GM18526 (cell line): ENCODE measurements around the gene WDFY4.

ENCODE experiments used
- POLR2A ChIP-seq: IDR thresholded peaks from 3 replicates; pipeline ENCODE4 v1.6.1; 2011; ENCODE audit not compliant: insufficient read length; ENCODE audit errors: extremely low read depth

The WDFY4 gene

GRCh38 chr10:48763403-48763965 is 78.8 kb downstream of the WDFY4 start:
- TF ChIP-seq POLR2A: no peak

- TF ChIP-seq POLR2A: no peak
Measured at GRCh38 chr10:48764486-48764885, 79.8 kb downstream of the WDFY4 start.

- TF ChIP-seq POLR2A: no peak
Measured at GRCh38 chr10:48765039-48765438, 80.4 kb downstream of the WDFY4 start.

- no peak for TF ChIP-seq POLR2A
Measured at GRCh38 chr10:48765527-48765926, 80.9 kb downstream of the WDFY4 start.

- TF ChIP-seq POLR2A: no peak
Measured at GRCh38 chr10:48767373-48768143, 82.9 kb downstream of the WDFY4 start.

- TF ChIP-seq POLR2A: no peak
Measured at GRCh38 chr10:48768144-48768766, 83.6 kb downstream of the WDFY4 start.

- no peak for TF ChIP-seq POLR2A
Measured at GRCh38 chr10:48768926-48769325, 84.3 kb downstream of the WDFY4 start.

GRCh38 chr10:48769706-48770435 is 85.2 kb downstream of the WDFY4 start:
- TF ChIP-seq POLR2A: no peak

- TF ChIP-seq POLR2A: no peak
Measured at GRCh38 chr10:48770561-48771089, 86.0 kb downstream of the WDFY4 start.

GRCh38 chr10:48771234-48771633 is 86.6 kb downstream of the WDFY4 start:
- no peak for TF ChIP-seq POLR2A

- no peak for TF ChIP-seq POLR2A
Measured at GRCh38 chr10:48772059-48772458, 87.4 kb downstream of the WDFY4 start.

- TF ChIP-seq POLR2A: no peak
Measured at GRCh38 chr10:48773580-48773979, 88.9 kb downstream of the WDFY4 start.

- TF ChIP-seq POLR2A: no peak
Measured at GRCh38 chr10:48774416-48775205, 89.9 kb downstream of the WDFY4 start.

GRCh38 chr10:48775206-48775517 is 90.5 kb downstream of the WDFY4 start:
- no peak for TF ChIP-seq POLR2A

GRCh38 chr10:48776005-48776522 is 91.4 kb downstream of the WDFY4 start:
- TF ChIP-seq POLR2A: no peak
